Keratinocyte (primary cell): ENCODE results near the gene PTBP1. TPM values are rescaled to one million over a fixed set of nuclear protein-coding genes. Genes with fewer than 3 reads are reported as not detected.
A peak's percentile ranks its signal among the peaks of the same experiment; 100 is the strongest.

Experiments
- DNase-seq: peaks from one replicate; pipeline ENCODE4 v3.0.0-alpha.2; 2011; ENCODE audit warnings: low read depth, missing footprints, low spot score
- FAIRE-seq: peaks from 2 replicates; lab custom pipeline; 2011; peaks lifted over from hg19 to GRCh38; lab: Jason Lieb, UNC
- H2AFZ ChIP-seq: 2 replicates; pipeline ENCODE4 v1.6.0; 2012; ENCODE audit warnings: low read length, control low read depth, inconsistent platforms; ENCODE audit not compliant: control insufficient read depth
- H3K27ac ChIP-seq: 2 replicates; pipeline ENCODE4 v1.5.1; 2011; ENCODE audit warnings: low read length; ENCODE audit not compliant: control insufficient read depth, insufficient read depth
- H3K27me3 ChIP-seq: 3 replicates; pipeline ENCODE4 v1.6.0; 2011; ENCODE audit warnings: low read length; ENCODE audit not compliant: control insufficient read depth, insufficient read depth; ENCODE audit errors: extremely low read depth
- H3K36me3 ChIP-seq, 2 experiments: 2 replicates in 1 of 2; 3 replicates in 1 of 2; pipeline ENCODE4 v1.5.1; 2011; ENCODE audit warnings: low read length in 2 of 2, mild to moderate bottlenecking in 1 of 2; ENCODE audit not compliant: control insufficient read depth in 2 of 2, insufficient read depth in 2 of 2; ENCODE audit errors: extremely low read depth in 1 of 2
- H3K4me1 ChIP-seq: 3 replicates; pipeline ENCODE4 v1.5.1; 2011; ENCODE audit warnings: low read length; ENCODE audit not compliant: control insufficient read depth, insufficient read depth; ENCODE audit errors: extremely low read depth
- H3K4me2 ChIP-seq: 3 replicates; pipeline ENCODE4 v1.6.0; 2011; ENCODE audit warnings: low read depth, low read length; ENCODE audit not compliant: control insufficient read depth, insufficient read depth; ENCODE audit errors: extremely low read depth
- H3K4me3 ChIP-seq, 3 experiments: fragments of 200-600 bp in 1 of 3; sonication (generic) in 1 of 3; 2 replicates in 2 of 3; 3 replicates in 1 of 3; pipeline ENCODE4 v1.5.1; 2011 to 2016; ENCODE audit warnings: low read length in 3 of 3, mild to moderate bottlenecking in 3 of 3, control low read depth in 2 of 3, inconsistent platforms in 1 of 3, low read depth in 1 of 3, mixed read lengths in 1 of 3, mixed run types in 1 of 3, moderate library complexity in 1 of 3; ENCODE audit not compliant: control insufficient read depth in 2 of 3, insufficient read depth in 2 of 3; ENCODE audit errors: extremely low read depth in 1 of 3
- H3K79me2 ChIP-seq: 2 replicates; pipeline ENCODE4 v1.6.0; 2012; ENCODE audit warnings: low read length; ENCODE audit not compliant: control insufficient read depth, insufficient read depth
- H3K9ac ChIP-seq: 3 replicates; pipeline ENCODE4 v1.6.0; 2011; ENCODE audit warnings: low read length; ENCODE audit not compliant: control insufficient read depth, insufficient read depth; ENCODE audit errors: extremely low read depth
- H3K9me1 ChIP-seq: 3 replicates; pipeline ENCODE4 v1.6.0; 2011; ENCODE audit warnings: low read length; ENCODE audit not compliant: control insufficient read depth, insufficient read depth; ENCODE audit errors: extremely low read depth
- H3K9me3 ChIP-seq: 2 replicates; pipeline ENCODE4 v1.5.1; 2012; ENCODE audit warnings: low read depth, low read length; ENCODE audit not compliant: control insufficient read depth
- H4K20me1 ChIP-seq: 3 replicates; pipeline ENCODE4 v1.6.0; 2011; ENCODE audit warnings: low read length; ENCODE audit not compliant: control insufficient read depth, insufficient read depth; ENCODE audit errors: extremely low read depth
- EZH2 ChIP-seq: IDR thresholded peaks from one replicate; pipeline ENCODE4 v1.6.1; 2012; ENCODE audit warnings: inconsistent platforms, mild to moderate bottlenecking, low read length, moderate library complexity
- dilution Hi-C: fragments of 300-500 bp; cut with MboI; formaldehyde crosslinking; loops from one replicate; pipeline ENCODE4 v1.7.0; 2020; ENCODE audit warnings: low sequenced_read_pairs; ENCODE audit not compliant: extremely low pct_ligation_motif_present
- polyA plus RNA-seq, 5 experiments: library from polyadenylated mRNA; depleted of rRNA in 3 of 5; stranded (reverse) in 3 of 5; stranded (forward) in 1 of 5; unstranded in 1 of 5; fragments of >200 nt; gene quantifications; 1 replicate in 1 of 5; 2 replicates in 3 of 5; 3 replicates in 1 of 5; pipeline versions ENCODE4 v1.2.1 to v1.2.3, GENCODE V29; 2011 to 2012; ENCODE audit warnings: missing spikeins in 2 of 5, low read depth in 1 of 5, low replicate concordance in 1 of 5
- TF ChIP-seq, protein P1 (sequence below), 3 experiments: IDR thresholded peaks in 1 of 3; conservative IDR thresholded peaks in 1 of 3; optimal IDR thresholded peaks in 1 of 3; 2 replicates in 2 of 3; 3 replicates in 1 of 3; pipeline versions ENCODE3 to v1.5.1; 2011; ENCODE audit warnings: low read length in 3 of 3, mild to moderate bottlenecking in 3 of 3, moderate library complexity in 2 of 3, control low read depth in 1 of 3, inconsistent platforms in 1 of 3; ENCODE audit not compliant: insufficient read depth in 2 of 3; ENCODE audit errors: extremely low read depth in 1 of 3

The PTBP1 gene
- polyA plus RNA-seq, 1 donor (not counting 4 experiments of a cell fraction or from before 2014, with no cell fraction given): 117 TPM

DNA sequence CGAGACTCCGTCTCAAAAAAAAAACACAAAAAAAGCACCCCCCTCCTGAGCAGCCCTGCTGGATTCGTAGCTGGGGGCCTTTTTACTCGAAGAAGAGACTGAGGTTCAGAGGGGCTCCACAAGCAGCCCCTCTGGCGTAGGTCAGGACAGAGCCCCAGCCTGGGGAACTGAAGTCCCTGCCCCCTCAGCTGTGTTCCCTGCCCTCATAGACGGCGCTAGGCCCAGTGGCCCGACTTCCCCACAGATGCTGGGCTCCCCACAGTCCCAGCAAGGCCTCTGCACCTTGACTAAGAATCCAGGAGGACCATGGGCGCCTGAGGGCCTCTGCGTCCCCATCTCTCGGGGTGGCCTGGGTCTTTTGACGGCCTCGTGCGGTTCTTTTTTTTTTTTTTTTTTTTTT is 47.4 kb upstream of the PTBP1 start:
- H3K9me1 ChIP-seq: no peaks in the 10 kb centered on the region
- H3K36me3 ChIP-seq: no peaks in the 10 kb centered on the region
- peaks cover 8% of the 10 kb centered on the region for H3K4me1 ChIP-seq
- DNase-seq (no peak), FAIRE-seq (no peak)
- H3K79me2 ChIP-seq: peaks cover 13% of the 10 kb centered on the region
- H3K4me2 ChIP-seq: no peak overlapping the region
- peaks cover 4% of the 10 kb centered on the region for H3K9me3 ChIP-seq
- H2AFZ ChIP-seq: no peak overlapping the region
- no peak overlapping the region for H3K4me3 ChIP-seq
- TF ChIP-seq, protein P1, sequence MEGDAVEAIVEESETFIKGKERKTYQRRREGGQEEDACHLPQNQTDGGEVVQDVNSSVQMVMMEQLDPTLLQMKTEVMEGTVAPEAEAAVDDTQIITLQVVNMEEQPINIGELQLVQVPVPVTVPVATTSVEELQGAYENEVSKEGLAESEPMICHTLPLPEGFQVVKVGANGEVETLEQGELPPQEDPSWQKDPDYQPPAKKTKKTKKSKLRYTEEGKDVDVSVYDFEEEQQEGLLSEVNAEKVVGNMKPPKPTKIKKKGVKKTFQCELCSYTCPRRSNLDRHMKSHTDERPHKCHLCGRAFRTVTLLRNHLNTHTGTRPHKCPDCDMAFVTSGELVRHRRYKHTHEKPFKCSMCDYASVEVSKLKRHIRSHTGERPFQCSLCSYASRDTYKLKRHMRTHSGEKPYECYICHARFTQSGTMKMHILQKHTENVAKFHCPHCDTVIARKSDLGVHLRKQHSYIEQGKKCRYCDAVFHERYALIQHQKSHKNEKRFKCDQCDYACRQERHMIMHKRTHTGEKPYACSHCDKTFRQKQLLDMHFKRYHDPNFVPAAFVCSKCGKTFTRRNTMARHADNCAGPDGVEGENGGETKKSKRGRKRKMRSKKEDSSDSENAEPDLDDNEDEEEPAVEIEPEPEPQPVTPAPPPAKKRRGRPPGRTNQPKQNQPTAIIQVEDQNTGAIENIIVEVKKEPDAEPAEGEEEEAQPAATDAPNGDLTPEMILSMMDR (optimal IDR thresholded peaks at IDR 0.05 in 1 of 3, IDR thresholded peaks at IDR 0.05 in 1 of 3, conservative IDR thresholded peaks at IDR 0.05 in 1 of 3; ENCODE audit: extremely low read depth in 1 of 3, insufficient read depth in 2 of 3, low read length in 3 of 3): no peak
- no peak for TF ChIP-seq EZH2
- dilution Hi-C loops: no loop called here
- H4K20me1 ChIP-seq: no peaks in the 10 kb centered on the region
- H3K9ac ChIP-seq: no peak overlapping the region
- no peak overlapping the region for H3K27ac ChIP-seq
- H3K27me3 ChIP-seq: no peaks in the 10 kb centered on the region

DNA sequence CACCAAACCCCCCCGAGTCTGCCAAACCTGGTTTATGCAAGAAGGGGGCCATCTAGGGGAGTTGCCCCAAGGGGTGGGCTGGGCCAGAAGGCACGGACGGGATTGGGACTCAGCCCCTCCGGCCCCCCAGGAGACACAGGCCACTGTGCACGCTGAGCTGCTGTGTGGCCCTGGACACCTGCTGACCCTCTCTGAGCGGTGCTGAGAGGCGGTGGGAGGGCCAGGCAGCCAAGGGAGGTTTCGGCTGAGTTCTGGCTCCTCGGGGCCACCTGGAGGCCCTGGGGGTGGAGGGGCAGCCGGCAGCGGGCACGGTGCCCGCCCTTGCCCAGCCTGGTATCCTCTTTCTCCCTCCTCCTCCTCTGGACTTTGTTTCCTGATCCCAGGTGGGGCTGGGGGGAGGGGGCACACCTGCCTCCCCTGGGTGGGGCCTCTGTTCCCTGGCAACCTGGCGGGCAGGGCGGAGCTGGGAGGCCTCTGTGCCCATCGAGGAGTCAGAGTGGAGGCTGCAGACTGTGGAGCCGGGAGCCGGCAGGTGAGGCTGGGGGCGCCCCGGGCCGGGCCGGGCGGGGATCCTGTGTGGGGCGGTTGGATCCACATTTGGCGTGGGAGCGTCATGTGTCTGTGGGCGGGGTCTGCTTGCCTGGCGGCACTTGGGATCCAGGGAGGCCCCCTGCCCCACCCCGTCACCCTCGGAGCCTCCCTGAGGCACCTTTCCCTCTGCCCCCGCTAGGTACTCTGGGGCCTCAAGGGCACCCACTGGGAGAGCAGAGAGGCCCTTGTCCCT is 46.4 kb upstream of the PTBP1 start, which contains the start of gene MISP:
Gene MISP (plus strand): TSS at position 473 of the 784 bp plus-strand sequence. CDS start 5,835 bp downstream, outside the sequence.
- Histone ChIP-seq H4K20me1 (no peaks in the 10 kb centered on the region), H3K4me3 (peak within 1 kb of the TSS; percentile 61 to 83 (median 78)), H3K4me2 (peak within 1 kb of the TSS; percentile 88), H3K27me3 (no peaks in the 10 kb centered on the region), H2AFZ (peak within 1 kb of the TSS; percentile 63), H3K4me1 (peaks cover 8% of the 10 kb centered on the region), H3K36me3 (peaks cover 0 to 1% of the 10 kb centered on the region in 2 experiments), H3K9ac (peak within 1 kb of the TSS; percentile 83), H3K9me3 (peaks cover 4% of the 10 kb centered on the region), H3K9me1 (no peaks in the 10 kb centered on the region), H3K79me2 (peaks cover 17% of the 10 kb centered on the region), H3K27ac (peak within 1 kb of the TSS; percentile 77)
- no peak for FAIRE-seq
- DNase-seq: no peak
- dilution Hi-C loops: no loop called here
- TF ChIP-seq, protein P1 (optimal IDR thresholded peaks at IDR 0.05 in 1 of 3, IDR thresholded peaks at IDR 0.05 in 1 of 3, conservative IDR thresholded peaks at IDR 0.05 in 1 of 3; ENCODE audit: extremely low read depth in 1 of 3, insufficient read depth in 2 of 3, low read length in 3 of 3): no peak
- TF ChIP-seq EZH2: no peak
